HG02884 (cell line): Measurements from ENCODE around the gene TMPRSS5.

ENCODE experiments used
- ATAC-seq: cut with Tn5 transposase; IDR thresholded peaks from one replicate; pipeline ENCODE4 v1.9.1; 2021; ENCODE audit warnings: mild to moderate bottlenecking, moderate library complexity; ENCODE audit not compliant: unreplicated experiment

TMPRSS5 gene

GRCh38 chr11:113670149-113670830, 35.8 kb downstream of the TMPRSS5 start:
- ATAC-seq: no peak

GRCh38 chr11:113668255-113668654, 37.9 kb downstream of the TMPRSS5 start:
- no peak for ATAC-seq

GRCh38 chr11:113667801-113668200, 38.3 kb downstream of the TMPRSS5 start:
- ATAC-seq: no peak

GRCh38 chr11:113666584-113666983, 39.5 kb downstream of the TMPRSS5 start:
- ATAC-seq: no peak

GRCh38 chr11:113664981-113665710, 41.0 kb downstream of the TMPRSS5 start:
- no peak for ATAC-seq

GRCh38 chr11:113664069-113664980, 41.8 kb downstream of the TMPRSS5 start:
- no peak for ATAC-seq

GRCh38 chr11:113663567-113663966, 42.5 kb downstream of the TMPRSS5 start:
- ATAC-seq: no peak

- ATAC-seq: no peak
Observed at GRCh38 chr11:113655771-113656170, 50.3 kb downstream of the TMPRSS5 start.

- ATAC-seq: no peak
Observed at GRCh38 chr11:113651023-113651422, 55.1 kb downstream of the TMPRSS5 start.

GRCh38 chr11:113649311-113649710, 56.8 kb downstream of the TMPRSS5 start:
- no peak for ATAC-seq

- ATAC-seq: no peak
Observed at GRCh38 chr11:113647856-113648255, 58.3 kb downstream of the TMPRSS5 start.

GRCh38 chr11:113647108-113647507, 59.0 kb downstream of the TMPRSS5 start:
- ATAC-seq: no peak

- ATAC-seq: no peak
Observed at GRCh38 chr11:113645593-113646349, 60.3 kb downstream of the TMPRSS5 start.

GRCh38 chr11:113644605-113645004, 61.5 kb downstream of the TMPRSS5 start:
- ATAC-seq: no peak

GRCh38 chr11:113643701-113644100, 62.4 kb downstream of the TMPRSS5 start:
- no peak for ATAC-seq

- ATAC-seq: no peak
Observed at GRCh38 chr11:113643006-113643585, 63.0 kb downstream of the TMPRSS5 start.

- no peak for ATAC-seq
Observed at GRCh38 chr11:113642090-113642489, 64.0 kb downstream of the TMPRSS5 start.

- no peak for ATAC-seq
Observed at GRCh38 chr11:113638376-113638775, 67.7 kb downstream of the TMPRSS5 start.

GRCh38 chr11:113637636-113638035, 68.5 kb downstream of the TMPRSS5 start:
- no peak for ATAC-seq
